HG03520 (cell line): ENCODE results near the gene KYNU.

Experiments
- ATAC-seq: cut with Tn5 transposase; IDR thresholded peaks from one replicate; pipeline ENCODE4 v1.9.1; 2021; ENCODE audit warnings: mild to moderate bottlenecking, moderate library complexity; ENCODE audit not compliant: unreplicated experiment

Gene KYNU

DNA sequence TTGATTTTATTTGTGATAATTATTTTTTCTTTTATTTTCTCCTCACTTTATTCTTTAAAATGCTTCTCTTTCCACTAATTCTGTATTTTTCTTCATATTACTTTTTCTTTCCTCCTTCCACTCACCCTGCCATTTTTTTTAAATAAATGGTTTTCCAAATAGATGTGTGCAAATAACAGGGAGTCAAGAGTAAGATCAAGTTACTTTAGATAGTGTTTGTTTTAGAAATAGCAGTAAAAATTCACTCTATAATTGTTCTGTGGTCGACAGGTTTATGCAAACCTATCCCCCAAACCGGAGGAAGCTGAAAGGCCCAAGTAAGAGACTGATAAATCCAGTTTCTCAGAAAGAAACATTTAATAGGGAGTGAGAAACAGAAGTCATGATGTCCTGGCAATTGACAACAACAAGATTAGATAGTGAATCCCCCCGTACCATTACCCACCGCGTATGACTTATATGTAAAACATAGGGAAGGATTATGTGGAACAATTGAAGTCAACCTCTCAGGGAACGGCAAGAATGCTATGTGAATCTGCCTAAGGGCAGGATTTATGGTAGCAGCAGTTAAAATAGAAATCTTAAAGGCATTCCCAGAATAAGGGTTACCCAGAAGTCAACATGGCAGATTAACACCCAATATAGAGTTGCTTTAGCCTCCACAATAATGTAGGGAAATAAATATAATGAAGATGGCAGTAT is 75.5 kb downstream of the KYNU start:
- no peak for ATAC-seq

DNA sequence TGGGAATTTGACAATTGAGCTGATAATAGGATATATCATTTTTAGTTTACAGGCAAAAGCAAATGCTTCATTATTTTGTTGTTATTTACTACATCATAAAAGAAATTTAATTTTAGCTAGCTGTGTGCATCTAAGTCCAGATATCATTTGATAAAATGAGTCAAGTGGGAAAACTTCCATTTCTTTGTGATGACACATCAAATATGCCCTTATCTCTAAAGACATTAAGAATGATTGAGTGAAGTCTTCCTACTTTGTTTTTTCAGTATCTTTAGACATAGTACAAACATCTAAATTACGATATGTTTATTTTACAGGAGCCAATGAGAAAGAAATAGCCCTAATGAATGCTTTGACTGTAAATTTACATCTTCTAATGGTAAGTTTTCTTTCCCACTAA is 77.0 kb downstream of the KYNU start:
- no peak for ATAC-seq

DNA sequence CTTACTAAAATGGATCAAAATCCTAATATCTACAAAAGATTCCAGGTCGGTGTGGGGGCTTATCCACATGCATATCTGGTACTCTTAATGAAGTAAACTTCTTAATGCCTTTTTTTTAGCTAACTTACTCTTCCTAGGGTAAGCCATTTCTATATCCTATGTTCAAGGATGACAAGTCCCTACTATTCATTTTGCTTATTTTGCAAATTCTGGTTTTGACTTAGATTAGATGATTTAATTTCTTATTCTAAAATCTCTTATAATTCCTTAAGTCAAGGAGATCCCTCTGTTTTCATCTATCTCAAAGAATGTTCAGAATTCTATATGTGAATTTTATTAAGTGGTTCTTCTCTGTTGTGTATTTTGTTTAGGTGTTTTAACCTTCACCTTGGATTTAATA is 79.7 kb downstream of the KYNU start:
- no peak for ATAC-seq

DNA sequence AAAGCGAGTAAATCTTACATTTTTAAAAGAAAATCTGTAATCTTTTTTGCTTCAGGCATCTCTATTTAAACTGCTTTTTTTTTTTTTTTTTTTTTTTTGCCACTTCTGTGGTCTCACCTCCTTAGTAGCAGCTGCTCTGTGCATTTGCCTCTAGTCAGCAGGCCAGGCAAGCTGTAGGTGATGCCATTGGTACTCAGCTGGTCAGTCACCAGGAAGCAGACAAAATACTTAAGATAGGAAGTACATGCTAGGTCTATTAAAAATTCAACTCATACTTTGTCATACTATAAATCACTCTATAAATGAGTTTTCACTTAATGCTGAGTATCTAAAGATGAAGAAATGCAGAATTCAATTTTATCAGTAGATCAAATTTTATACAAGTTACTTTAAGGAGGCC is 83.7 kb downstream of the KYNU start:
- no peak for ATAC-seq

DNA sequence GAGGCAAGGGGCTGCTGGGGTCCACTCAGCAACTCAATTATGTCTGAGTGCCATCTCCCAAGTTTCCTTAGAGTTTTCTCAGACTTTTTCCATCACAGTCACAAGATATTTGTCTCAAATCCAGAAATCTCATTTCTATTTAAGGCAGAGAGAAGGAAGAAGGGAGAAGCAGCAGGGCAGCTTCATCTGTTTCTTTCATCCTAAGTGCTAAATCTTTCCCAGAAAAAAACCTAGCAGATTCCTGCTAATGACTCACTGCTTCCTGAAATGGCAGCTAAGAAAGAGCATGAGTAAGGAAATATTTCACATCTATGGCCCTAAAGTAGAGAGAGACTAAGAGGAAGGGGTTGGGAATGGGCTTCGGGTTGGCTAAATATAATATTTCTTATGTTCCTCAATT is 88.0 kb downstream of the KYNU start:
- ATAC-seq, result no peak

DNA sequence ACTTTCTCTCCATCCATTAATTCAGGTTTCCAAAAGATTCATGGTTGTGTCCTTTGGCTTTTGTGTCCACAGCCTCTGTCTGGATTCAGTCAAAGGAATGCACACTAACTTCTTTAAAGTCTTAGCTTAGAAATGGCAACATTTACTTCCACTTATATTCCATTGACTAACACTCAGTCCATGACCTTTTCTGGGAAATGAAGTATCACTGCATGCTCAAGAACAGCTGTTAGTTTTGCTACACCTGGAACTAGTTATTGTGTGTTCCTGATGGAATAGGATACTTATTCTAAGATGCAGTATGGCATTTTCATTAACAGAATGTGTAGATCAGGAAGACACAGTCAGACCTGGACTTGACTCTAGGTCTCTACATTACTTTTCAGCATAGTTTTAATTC is 88.8 kb downstream of the KYNU start:
- no peak for ATAC-seq

DNA sequence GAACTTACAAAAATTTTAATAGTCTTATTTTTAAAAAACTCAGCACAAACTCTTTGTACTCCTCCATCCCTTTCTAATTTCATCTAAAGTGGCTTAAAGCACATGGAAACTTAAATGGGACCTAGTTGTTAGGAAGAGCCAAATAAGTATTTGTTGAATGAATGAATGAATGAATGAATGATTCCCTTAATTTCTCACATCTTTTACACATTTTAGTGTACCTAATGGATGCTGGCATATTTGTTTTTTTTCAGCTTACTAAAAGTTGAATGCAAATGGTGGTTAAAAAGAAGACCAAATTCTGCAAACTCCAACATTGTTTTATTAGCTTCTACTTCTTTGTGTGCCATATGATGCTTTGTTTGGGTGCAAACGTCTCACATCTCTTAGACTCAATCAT is 89.6 kb downstream of the KYNU start:
- ATAC-seq, result no peak

DNA sequence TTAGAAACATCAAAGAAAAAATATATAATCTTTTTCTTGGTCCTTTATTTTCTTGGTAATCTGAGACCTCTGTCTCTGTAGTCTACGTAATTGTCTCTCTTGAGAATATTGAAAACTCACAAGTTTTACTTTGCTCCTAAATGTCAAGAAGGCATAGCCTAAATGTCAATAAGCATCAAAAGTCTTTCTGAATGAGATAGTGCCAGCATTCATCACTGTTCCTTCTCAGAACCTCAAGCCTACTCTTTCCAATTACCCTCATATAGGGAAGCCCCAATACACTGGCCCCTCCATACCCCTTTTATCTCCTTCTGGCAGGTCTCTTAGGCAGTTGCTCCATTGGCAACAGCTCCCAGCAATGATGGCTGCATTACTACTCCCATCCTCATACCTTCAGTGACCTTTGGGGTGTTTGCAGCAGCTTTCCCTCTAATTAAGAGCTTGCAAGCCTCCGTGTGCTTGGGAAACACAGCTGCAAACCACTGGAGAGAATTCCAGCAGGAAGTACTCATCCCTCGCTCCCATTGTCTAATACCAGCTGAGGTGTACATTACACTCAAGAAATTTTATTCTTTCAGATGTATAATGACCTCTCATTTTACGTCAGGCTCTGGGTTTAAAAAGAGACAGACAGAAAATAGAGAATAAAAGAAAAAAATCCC is 95.8 kb downstream of the KYNU start:
- no peak for ATAC-seq

DNA sequence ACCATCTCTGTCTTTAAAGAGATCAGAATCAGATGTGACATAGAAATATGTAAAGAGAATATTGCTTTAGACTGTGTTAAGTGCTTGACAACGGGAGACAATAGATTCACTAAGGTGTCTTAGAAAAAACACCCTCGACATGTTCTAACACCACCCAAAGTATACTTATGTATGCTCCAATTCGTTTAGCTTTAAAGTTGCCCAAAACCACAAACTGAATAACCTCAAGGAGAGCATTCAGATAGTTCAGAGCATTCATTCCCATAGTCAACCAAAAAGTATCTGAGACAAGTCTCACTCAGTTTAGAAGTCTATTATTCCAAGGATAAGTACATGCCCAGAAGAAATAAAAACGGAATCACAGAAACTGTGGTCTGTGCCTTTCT is 96.4 kb downstream of the KYNU start:
- no peak for ATAC-seq

DNA sequence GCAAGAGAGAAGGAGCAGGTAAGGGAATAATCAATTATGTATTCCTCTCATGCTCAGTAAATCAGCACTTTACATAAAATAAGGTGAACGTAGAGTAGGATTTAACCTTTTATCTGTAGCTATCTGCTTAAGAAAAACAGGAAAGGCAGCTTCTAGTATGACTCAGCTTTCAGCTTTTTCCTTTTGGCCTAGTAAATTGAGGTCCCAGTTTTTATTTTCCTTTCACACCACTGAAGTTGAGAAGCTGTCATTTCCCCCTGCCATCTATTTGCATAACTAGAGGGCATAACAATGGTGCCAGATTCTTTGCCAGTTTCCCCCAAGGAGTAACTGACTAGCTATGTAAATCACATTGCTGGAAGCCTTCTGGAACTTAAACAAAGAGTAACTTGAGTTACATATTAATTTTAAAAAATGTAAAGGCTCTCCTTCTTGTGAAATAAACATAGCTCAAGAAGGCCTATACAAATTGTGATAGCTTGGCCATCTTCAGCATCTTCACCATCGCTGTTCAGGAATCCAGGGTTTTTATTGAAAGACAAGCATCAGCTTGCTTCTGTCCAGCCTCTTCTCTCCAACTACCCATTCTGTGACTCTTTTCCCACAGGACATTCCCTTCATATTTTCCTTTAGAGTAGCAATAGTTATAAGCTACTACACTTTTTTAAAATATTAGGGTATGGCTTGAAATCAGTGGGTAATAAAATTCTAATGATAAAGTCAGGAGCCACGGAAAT is 97.0 kb downstream of the KYNU start:
- no peak for ATAC-seq

DNA sequence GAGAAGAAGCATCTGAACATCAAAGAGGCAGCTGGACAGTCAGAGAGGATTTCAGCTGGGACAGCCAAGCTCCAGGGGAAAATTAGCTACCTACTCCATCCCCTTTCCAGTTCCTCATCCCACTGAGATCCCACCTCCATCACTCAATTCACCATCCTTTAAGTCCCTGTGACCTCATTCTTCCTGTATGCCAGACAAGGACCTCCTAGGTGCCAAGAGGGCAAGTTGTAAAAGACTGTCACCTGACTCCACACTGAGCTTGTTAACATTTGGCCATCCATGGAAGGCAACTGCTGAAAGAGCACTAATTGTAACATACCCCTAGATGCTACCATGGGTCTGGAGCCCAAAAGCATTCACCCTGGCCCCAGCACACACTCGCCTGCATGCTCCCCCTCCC is 97.8 kb downstream of the KYNU start:
- no peak for ATAC-seq

DNA sequence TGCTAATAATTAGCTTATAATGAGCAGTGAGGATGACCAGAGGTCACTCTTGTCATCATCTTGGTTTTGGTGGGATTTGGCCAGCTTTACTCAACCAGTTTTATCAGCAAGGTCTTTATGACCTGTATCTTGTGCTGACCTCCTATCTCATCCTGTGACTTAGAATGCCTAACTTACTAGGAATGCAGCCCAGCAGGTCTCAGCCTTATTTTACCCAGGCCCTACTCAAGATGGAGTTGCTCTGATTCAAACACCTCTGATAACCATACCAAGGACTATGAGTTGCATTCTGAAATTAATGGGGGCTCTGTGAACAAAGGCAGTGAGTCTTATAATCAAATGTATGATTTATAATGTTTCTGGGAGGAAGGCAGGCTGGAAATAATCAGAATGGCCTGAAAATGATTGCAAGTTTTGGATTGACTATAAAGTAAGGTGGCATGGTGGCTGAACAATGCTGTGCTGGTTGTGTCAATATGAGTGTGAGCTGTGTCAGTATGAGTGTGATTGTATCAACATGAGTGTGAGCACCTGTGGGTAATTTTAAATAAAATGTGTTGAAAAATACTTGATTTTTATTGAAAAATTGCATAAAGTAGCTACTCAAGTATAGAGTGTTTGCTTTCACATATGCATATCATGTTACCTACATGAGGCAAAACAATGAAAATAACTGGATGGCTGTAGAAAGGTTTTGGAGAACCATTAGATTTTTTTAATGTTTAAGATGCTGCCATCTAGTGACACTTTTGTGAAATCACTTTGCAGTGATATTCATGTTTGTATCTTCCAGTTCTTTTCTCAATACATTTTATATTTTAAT is 103.0 kb downstream of the KYNU start:
- ATAC-seq, result peak; percentile 45

DNA sequence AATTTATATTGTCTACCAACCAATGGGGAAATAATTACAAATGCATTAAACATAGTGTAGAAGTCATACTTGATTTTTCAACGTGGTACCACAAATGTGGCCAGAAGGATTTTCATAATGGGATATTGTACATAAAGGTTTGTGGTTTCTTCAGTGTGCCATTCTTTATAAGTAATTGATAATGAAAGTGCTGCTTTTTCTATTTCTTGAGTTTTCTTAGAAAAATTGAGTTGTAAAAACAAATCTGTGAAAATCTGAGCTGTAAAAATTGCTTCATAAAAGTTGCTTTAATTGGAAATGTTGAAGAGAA is 103.6 kb downstream of the KYNU start:
- no peak for ATAC-seq

DNA sequence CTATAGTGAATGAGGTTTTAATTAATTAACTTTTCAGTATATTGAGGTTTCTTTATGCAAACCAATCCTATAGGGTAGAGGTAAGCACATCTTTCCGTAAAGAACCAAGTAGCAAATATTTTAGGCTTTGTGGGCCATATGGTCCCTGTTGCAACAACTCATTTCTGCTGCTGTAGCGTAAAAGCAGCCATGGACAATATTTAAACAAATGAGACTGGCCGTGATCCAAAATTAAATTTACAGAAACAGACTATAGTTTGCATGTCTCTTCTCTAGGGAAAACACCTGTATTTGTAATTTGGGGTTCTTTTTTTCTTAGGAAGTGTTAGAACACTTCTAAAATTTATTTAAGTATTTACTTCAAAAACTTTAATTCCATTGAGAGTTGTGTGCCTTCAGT is 104.3 kb downstream of the KYNU start:
- ATAC-seq, result no peak

DNA sequence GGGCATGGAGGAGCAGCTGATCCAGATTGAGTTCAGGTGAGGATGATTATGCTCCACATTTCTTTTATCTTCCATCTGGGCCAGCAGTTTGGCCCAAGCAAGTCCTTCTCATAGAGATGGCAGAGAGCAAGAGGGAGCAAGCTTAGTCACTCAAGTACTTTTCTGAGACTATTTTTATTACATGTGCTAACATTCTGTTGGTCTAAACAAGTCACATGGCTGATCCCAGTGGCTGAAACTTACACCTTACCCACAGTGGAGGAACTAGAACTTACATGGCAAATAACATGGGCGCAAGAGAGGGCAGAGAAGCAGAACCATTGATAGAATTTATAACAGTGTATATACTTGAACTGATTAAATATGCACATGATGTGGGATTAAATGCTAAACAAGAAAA is 105.7 kb downstream of the KYNU start:
- peak; percentile 41 for ATAC-seq

DNA sequence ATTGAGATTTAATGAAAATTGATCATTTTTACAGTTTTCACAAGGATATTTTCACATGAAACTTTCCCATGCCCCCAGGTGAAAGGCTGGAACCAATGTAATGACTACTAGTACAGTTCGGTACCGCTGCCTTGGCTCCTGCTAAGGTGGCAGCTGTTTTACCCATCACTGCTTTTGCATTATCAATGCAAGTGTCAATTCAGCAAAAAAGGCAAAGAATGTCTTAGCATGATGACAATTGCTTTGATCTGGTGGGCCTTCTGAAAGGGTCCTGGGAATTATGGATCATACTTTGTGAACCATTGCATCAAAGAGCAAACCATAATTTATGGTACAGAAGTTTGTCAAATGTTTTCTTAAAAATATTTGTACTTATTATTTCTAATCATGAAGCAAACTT is 107.2 kb downstream of the KYNU start:
- ATAC-seq, result no peak

DNA sequence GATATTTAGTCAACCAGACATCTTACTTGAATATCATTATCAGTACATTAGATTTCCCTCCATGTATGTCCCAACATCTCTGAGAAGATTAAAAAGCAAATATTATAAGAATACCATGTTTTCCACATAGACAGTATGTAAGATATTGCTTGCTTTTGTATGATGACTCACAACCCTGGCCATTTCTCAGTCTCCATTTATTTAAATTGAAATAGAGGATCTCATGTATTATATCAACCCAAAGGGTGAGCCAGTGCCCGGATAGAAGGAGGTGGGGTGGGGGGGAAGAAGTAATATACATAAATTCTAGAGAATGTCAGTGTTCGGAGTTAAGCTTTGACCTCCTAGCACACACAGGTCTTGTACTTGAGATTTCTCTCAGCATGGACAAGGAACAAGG is 109.6 kb downstream of the KYNU start:
- ATAC-seq, result no peak

DNA sequence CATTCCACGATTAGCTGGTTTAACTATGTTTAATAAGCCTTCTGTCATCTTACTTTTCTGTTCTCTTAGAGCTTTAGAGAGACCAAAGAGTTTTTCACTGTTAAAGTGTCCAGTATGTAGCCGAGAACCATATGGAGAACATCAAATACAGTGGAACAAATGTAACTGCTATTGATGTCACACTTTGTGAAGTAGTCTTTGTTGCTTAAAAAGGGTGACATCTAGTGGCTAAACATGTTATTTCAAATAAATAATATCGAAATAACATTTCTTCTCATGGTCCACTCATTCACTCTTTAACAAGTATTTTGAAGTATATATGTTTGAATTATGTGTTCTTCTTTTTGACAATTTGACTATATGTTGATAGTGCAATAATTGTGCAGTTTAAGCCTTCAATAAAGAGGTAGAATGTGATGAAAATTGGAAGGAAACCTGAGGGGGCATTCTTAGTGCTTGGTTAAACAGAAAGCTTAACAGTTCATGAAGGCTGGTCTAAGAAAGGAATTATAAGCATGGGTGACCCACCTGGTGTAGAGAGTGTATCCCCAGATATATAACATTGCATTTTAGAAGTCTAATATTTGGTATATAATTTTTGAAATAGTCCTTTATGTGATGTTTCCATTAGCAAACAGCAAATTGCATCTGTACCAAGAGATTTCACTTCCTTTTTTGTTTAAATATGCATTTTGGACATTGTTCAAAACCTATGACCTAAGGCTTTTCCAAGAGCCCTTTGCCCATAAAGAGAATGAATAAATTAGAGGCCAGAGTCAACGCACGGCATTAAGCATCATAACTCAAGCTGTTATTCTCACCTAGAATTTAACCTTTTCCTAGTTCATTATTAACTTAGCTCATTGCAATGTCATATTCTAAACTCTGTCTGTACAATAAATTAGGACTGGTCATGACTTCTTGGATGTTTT is 112.1 kb downstream of the KYNU start:
- ATAC-seq, result peak; percentile 73

DNA sequence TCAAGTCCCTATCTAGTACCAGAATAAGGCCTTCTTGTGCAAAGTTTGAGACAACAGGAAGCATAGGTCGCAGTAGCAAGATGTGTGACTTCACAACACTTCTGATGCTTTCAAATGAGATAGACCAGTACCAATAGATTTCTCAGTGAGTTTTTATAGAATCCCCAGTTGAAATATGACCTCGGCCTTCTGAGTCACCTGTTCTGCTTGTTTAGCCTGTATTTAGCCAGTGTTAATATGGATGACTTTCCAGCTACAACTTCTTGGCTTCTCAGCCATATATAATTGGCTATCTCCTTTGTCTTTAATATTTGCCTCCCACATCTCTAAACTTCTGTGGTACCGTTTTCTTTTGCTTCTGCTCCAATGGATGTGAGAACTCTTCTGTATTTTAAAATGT is 113.8 kb downstream of the KYNU start:
- no peak for ATAC-seq

DNA sequence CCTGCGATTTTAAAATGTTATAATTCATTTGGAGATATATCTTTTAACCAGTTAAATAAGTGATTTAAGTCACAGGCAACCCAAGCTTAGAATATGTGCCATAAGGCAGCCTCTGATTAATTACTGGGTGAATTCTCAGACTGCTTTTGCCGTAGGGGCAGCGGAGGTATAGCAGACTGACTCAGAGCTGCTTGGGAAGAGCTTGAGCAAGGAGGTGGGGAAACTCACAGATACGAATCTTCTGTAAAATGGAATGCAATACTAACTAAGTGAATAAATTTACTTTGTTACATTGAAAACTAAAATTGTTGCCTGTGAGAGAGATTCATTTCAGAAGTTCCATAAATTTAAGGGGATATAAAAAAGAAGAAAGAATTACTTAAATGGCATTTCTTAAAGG is 115.4 kb downstream of the KYNU start:
- ATAC-seq, result no peak

DNA sequence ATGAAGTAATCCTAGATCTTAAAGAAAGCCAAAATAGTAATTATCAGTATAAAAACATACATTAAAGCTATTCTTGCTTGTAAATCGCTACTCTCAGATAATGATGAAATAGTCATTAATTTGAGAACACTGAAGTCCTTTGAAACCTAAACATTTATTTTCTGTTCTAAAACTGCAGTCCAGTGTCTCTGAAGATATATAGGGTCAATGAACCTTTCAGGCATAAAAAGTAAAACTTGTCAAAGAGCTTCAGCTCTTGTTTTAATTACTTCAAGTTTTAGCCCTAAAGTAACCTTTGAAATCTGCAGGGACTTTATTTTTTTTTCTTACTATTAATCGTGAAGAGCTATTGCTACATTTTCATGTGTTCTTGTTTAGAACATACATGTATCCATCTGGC is 116.3 kb downstream of the KYNU start:
- ATAC-seq, result no peak
